Body of pancreas (tissue), 4 donors: Measurements from ENCODE around the gene ADAM10. TPM values are rescaled to one million over a fixed set of nuclear protein-coding genes. Genes with fewer than 3 reads are reported as not detected.
A peak's percentile ranks its signal among the peaks of the same experiment; 100 is the strongest.
"Not testable (repeated sequence)": the region's sequence is repeated elsewhere in the genome, so short reads cannot be mapped to it uniquely, and the experiment has no call there.

Experiments used
- ATAC-seq: fragments of 150-250 bp; one replicate; pipeline ENCODE4 v1.9.1; 2016
- DNase-seq, 4 donors: peaks; one replicate each; pipeline ENCODE4 v3.0.0-alpha.2; 2019
- H3K27ac ChIP-seq, 4 donors: fragments of 200-600 bp; sonication (generic); 1 replicate in 3 of 4; 2 replicates in 1 of 4; pipeline versions ENCODE4 v1.5.1 to v1.6.1; 2016 to 2019; ENCODE audit warnings: mild to moderate bottlenecking in 1 of 4, mixed read lengths in 1 of 4, moderate library complexity in 1 of 4
- H3K27me3 ChIP-seq, 2 donors: fragments of 200-600 bp; sonication (generic); one replicate each; pipeline ENCODE4 v1.6.0; 2016; ENCODE audit warnings: mild to moderate bottlenecking in 1 of 2
- H3K36me3 ChIP-seq, 2 donors: fragments of 200-600 bp; sonication (generic); replicated peaks in 1 of 2; 2 replicates each; pipeline ENCODE4 v1.5.1; 2016; ENCODE audit warnings: low read depth in 2 of 2; ENCODE audit not compliant: insufficient read depth in 1 of 2
- H3K4me1 ChIP-seq: fragments of 200-600 bp; sonication (generic); one replicate; pipeline ENCODE4 v1.6.0; 2016
- H3K4me3 ChIP-seq, 2 donors: fragments of 200-600 bp; sonication (generic); 1 replicate in 1 of 2; 2 replicates in 1 of 2; pipeline ENCODE4 v1.5.1; 2016 to 2019
- H3K9me3 ChIP-seq, 3 donors: fragments of 200-600 bp; sonication (generic); 1 replicate in 2 of 3; 2 replicates in 1 of 3; pipeline ENCODE4 v1.5.1; 2016
- CTCF ChIP-seq, 7 experiments: fragments of 450-650 bp in 4 of 7; fragments of 200-600 bp in 3 of 7; sonication (generic) in 3 of 7; IDR thresholded peaks; one replicate each; pipeline ENCODE4 v1.5.1; 2016 to 2019; ENCODE audit warnings: antibody characterized with exemption in 7 of 7
- POLR2A ChIP-seq, 3 donors: fragments of 450-650 bp; IDR thresholded peaks; one replicate each; pipeline ENCODE4 v1.6.1; 2016; ENCODE audit warnings: antibody characterized with exemption in 3 of 3, mild to moderate bottlenecking in 2 of 3
- WGBS, 2 donors: methylation state at CpG; one replicate each; pipeline ENCODE4 v1.1.5; 2017; 5-methylcytosine and 5-hydroxymethylcytosine counted together
- intact Hi-C: fragments of 100-400 bp; cut with DNase I; formaldehyde crosslinking; loops from one replicate; pipeline ENCODE4 v1.15.1; 2023
- total RNA-seq, 2 donors: library from RNA; depleted of rRNA; stranded (reverse); fragments of >200 nt; gene quantifications; one replicate each; pipeline ENCODE4 v1.1.0, GENCODE V29; 2016

ADAM10 gene
- total RNA-seq, 2 donors from 2014 or later, result 29.1 to 35.6 TPM

- intact Hi-C loops, result no loop called here
Observed at GRCh38 chr15:58627046-58627445, 122.5 kb downstream of the ADAM10 start.

GRCh38 chr15:58626378-58626777 lies 123.1 kb downstream of the ADAM10 start:
- Histone ChIP-seq H3K36me3 (no peaks in the 10 kb centered on the region), H3K27me3 (no peaks in the 10 kb centered on the region), H3K27ac (no peak overlapping the region), H3K9me3 (no peaks in the 10 kb centered on the region), H3K4me1 (peaks cover 19% of the 10 kb centered on the region), H3K4me3 (no peak overlapping the region)
- intact Hi-C loops, result no loop called here
- DNase-seq (no peak), ATAC-seq (no peak)
- no peak for TF ChIP-seq CTCF (IDR thresholded peaks at IDR 0.05)
- TF ChIP-seq POLR2A (IDR thresholded peaks at IDR 0.05), result no peak
- 97 to 98% methylated on average over 3 of the region's 3 CpGs for WGBS, 2 donors

More at GRCh38 chr15:58627046-58627445, 122.5 kb downstream of the ADAM10 start:
- WGBS, 2 donors, result 86 to 97% methylated on average over 2 of the region's 2 CpGs
- Histone ChIP-seq H3K4me1 (peaks cover 19% of the 10 kb centered on the region), H3K27ac (peak overlapping the region in 1 of 4 donors; percentile 65), H3K27me3 (no peaks in the 10 kb centered on the region), H3K9me3 (no peaks in the 10 kb centered on the region), H3K36me3 (no peaks in the 10 kb centered on the region), H3K4me3 (no peak overlapping the region)
- TF ChIP-seq POLR2A (IDR thresholded peaks at IDR 0.05), result no peak
- TF ChIP-seq CTCF (IDR thresholded peaks at IDR 0.05), result no peak
- DNase-seq (no peak), ATAC-seq (no peak)

- 81 to 98% methylated on average over 3 of the region's 3 CpGs for WGBS, 2 donors
- no peak for DNase-seq
- H3K4me3 ChIP-seq, result no peak overlapping the region
- peaks cover 3% of the 10 kb centered on the region for H3K4me1 ChIP-seq
- H3K27ac ChIP-seq, result no peak overlapping the region
- ATAC-seq, result no peak
- no peaks in the 10 kb centered on the region for H3K9me3 ChIP-seq
- intact Hi-C loops, result no loop called here
- TF ChIP-seq POLR2A (IDR thresholded peaks at IDR 0.05) (no peak), CTCF (IDR thresholded peaks at IDR 0.05) (no peak)
- H3K36me3 ChIP-seq, result no peaks in the 10 kb centered on the region
- H3K27me3 ChIP-seq, result no peaks in the 10 kb centered on the region
Observed at GRCh38 chr15:58622877-58623276, 126.6 kb downstream of the ADAM10 start.

- H3K4me1 ChIP-seq, H3K4me3 ChIP-seq, intact Hi-C loops, H3K27ac ChIP-seq, H3K27me3 ChIP-seq, H3K9me3 ChIP-seq, DNase-seq, ATAC-seq, H3K36me3 ChIP-seq: not testable (repeated sequence)
Observed at GRCh38 chr15:58620268-58620667, 129.2 kb downstream of the ADAM10 start.

- no peaks in the 10 kb centered on the region for H3K27me3 ChIP-seq
- no peak overlapping the region for H3K4me3 ChIP-seq
- peaks cover 0 to 2% of the 10 kb centered on the region in 2 donors for H3K36me3 ChIP-seq
- WGBS, 2 donors, result 89 to 100% methylated on average over 1 of the region's 1 CpG
- no peaks in the 10 kb centered on the region for H3K4me1 ChIP-seq
- intact Hi-C loops, result no loop called here
- H3K9me3 ChIP-seq, result peaks cover 0 to 7% (median 2%) of the 10 kb centered on the region in 3 donors
- no peak overlapping the region for H3K27ac ChIP-seq
- ATAC-seq (no peak), DNase-seq (no peak)
- TF ChIP-seq CTCF (IDR thresholded peaks at IDR 0.05) (no peak), POLR2A (IDR thresholded peaks at IDR 0.05) (no peak)
Observed at GRCh38 chr15:58616171-58616570, 133.3 kb downstream of the ADAM10 start.
